AG04449 (cell line): ENCODE results near the gene PTPRE.

Experiments
- CTCF ChIA-PET: fragments of 350-600 bp; formaldehyde crosslinking; extraction: SDS; loops from one replicate; lab custom pipeline; 2021; ENCODE audit warnings: antibody characterized with exemption; lab: Yijun Ruan, JAX
- POLR2A ChIA-PET: fragments of 400-600, 350-600 bp; formaldehyde crosslinking; extraction: SDS; loops from one replicate; lab custom pipeline; 2020; ENCODE audit warnings: antibody characterized with exemption, inconsistent platforms; lab: Yijun Ruan, JAX
- DNase-seq: peaks from one replicate; pipeline ENCODE4 v3.0.0-alpha.2; 2010; ENCODE audit warnings: low read depth, low spot score
- H3K4me3 ChIP-seq: 2 replicates; pipeline ENCODE4 v1.5.1; 2011; ENCODE audit warnings: low read depth, mild to moderate bottlenecking, control low read depth, low read length
- TF ChIP-seq, protein P1 (sequence below): IDR thresholded peaks from one replicate; pipeline ENCODE4 v1.5.1; 2011; ENCODE audit warnings: mild to moderate bottlenecking, moderate library complexity, low read length, control low read depth, inconsistent platforms; ENCODE audit not compliant: insufficient read depth; ENCODE audit errors: missing control alignments

The PTPRE gene

DNA sequence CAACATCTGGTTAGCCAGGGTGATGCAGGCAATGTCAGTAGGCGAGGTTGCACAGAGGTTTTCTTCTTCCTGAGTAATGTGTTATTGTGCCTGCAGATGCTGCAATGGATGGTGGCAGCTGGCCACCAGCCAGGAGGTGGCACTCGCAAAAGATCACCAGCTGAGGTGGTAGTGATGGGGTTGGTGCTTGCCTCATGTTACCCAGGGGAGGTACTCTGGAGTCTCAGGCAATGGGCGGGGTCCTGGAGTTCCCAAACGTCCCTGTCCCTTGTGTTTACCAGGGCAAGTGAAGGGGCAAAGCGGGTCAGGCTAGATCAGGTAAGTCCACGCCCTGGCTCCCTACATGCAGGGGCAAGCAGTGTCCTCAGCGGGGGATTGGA, 35.3 kb upstream of the PTPRE start:
- CTCF ChIA-PET, result no interaction called here
- H3K4me3 ChIP-seq, result no peak overlapping the region
- POLR2A ChIA-PET, result no interaction called here
- TF ChIP-seq, protein P1, sequence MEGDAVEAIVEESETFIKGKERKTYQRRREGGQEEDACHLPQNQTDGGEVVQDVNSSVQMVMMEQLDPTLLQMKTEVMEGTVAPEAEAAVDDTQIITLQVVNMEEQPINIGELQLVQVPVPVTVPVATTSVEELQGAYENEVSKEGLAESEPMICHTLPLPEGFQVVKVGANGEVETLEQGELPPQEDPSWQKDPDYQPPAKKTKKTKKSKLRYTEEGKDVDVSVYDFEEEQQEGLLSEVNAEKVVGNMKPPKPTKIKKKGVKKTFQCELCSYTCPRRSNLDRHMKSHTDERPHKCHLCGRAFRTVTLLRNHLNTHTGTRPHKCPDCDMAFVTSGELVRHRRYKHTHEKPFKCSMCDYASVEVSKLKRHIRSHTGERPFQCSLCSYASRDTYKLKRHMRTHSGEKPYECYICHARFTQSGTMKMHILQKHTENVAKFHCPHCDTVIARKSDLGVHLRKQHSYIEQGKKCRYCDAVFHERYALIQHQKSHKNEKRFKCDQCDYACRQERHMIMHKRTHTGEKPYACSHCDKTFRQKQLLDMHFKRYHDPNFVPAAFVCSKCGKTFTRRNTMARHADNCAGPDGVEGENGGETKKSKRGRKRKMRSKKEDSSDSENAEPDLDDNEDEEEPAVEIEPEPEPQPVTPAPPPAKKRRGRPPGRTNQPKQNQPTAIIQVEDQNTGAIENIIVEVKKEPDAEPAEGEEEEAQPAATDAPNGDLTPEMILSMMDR, result no peak
- DNase-seq, result no peak

DNA sequence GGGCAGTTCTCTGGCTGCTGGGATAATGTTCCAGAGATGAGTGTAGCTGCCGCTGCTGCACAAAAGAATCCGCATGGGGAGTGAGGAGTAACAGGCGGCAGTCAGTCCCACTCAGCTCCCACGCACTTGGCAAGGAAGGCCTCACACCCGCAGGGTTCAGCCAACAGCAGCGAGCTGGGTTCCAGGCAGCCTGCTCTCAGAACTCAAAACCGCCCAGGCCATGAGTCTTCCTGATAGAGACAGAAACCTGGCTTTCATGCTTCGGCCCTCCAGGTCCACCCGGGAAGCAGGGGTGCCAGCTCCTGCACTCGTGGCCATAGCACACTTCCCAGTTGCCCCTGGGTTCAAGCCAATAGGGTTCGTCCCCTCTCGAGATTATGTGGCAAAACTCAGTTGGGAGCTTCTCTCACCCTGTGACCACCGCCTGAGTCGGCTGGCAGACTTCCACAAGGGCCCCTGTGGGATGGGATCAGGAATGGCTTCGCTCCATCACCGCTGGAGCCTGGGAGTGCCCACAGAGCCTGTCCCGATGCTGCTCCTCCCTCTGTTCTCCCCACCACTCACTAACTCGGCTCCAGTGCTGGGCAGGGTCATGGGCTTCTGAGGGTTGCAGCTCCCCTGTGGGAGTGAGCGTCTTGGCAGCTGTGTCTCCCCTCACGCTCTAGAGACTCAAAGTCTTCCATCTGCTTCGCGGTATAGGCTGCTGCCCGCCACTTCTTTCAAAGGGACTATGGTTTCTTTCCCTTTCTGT, 34.7 kb upstream of the PTPRE start:
- no peak for DNase-seq
- ChIA-PET CTCF (no interaction called here), POLR2A (no interaction called here)
- TF ChIP-seq, protein P1, result no peak
- no peak overlapping the region for H3K4me3 ChIP-seq

GRCh38 chr10:127872871-127873600, 33.9 kb upstream of the PTPRE start:
- ChIA-PET CTCF (no interaction called here), POLR2A (no interaction called here)
- DNase-seq, result no peak
- TF ChIP-seq, protein P1, result no peak
- H3K4me3 ChIP-seq, result no peak overlapping the region

GRCh38 chr10:127873901-127874470, 32.9 kb upstream of the PTPRE start:
- POLR2A ChIA-PET, result no interaction called here
- CTCF ChIA-PET, result no interaction called here
- TF ChIP-seq, protein P1, result no peak
- no peak for DNase-seq
- H3K4me3 ChIP-seq, result no peak overlapping the region

DNA sequence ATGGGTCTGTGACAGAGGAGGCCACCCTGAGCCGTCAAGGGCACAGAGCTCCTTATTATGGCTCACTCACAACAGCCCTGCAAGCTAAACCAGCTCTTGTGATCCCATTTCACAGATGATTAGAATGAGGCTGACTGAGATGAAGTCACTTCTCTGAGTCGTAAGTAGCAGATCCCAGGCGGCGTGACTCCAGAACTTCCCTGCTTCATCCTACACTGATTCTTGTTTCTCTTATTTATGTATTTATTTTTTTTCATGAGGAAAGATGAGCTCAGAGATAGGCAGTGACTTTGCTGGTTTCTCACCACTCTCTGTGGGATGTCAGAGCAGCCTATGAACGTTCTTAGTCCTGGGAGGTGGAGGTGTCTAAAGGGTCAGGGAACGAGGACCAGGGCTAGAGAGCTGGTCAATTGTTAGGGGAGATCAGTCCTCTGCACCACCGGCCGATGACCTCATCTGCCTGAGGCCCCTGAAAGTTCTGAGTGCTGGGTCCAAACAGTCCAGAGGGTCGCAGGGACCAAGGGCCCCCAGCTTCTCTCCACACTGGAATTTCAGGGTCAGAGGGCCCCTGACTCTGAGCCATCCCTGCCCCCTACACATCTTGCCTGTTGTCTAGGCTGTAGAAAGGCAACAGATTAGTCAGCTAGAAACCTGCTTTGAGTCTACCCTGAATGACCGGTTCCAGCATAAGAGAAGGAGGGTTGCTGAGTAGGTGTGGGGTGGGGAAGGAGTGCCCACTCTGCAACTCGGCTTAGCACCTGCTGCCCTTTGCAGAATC, 32.0 kb upstream of the PTPRE start:
- ChIA-PET CTCF (no interaction called here), POLR2A (no interaction called here)
- TF ChIP-seq, protein P1, result no peak
- DNase-seq, result no peak
- no peak overlapping the region for H3K4me3 ChIP-seq

GRCh38 chr10:127875449-127875765, 31.5 kb upstream of the PTPRE start:
- DNase-seq, result no peak
- TF ChIP-seq, protein P1, result no peak
- POLR2A ChIA-PET, result no interaction called here
- H3K4me3 ChIP-seq, result no peak overlapping the region
- CTCF ChIA-PET, result no interaction called here
